HG03108 (cell line): Measurements from ENCODE around the gene DTD1.
A peak's percentile ranks its signal among the peaks of the same experiment; 100 is the strongest.
"Not testable (repeated sequence)": the region's sequence is repeated elsewhere in the genome, so short reads cannot be mapped to it uniquely, and the experiment has no call there.

Source experiments
- ATAC-seq: cut with Tn5 transposase; IDR thresholded peaks from one replicate; pipeline ENCODE4 v1.9.1; 2021; ENCODE audit warnings: moderate library complexity; ENCODE audit not compliant: unreplicated experiment

DTD1 gene

DNA sequence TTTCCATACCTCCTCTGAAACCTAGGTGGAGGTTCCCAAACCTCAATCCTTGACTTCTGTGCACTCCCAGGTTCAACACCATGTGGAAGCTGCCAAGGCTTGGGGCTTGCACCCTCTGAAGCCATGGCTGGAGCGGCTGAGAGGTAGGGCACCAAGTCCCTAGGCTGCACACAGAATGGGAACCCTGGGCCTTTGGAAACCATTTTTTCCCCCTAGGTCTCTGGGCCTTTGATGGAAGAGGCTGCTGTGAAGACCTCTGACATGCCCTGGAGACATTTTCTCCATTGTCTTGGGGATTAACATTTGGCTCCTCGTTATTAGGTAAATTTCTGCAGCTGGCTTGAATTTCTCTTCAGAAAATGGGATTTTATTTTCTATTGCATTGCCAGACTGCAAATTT, 199.2 kb downstream of the DTD1 start:
- not testable (repeated sequence) for ATAC-seq

DNA sequence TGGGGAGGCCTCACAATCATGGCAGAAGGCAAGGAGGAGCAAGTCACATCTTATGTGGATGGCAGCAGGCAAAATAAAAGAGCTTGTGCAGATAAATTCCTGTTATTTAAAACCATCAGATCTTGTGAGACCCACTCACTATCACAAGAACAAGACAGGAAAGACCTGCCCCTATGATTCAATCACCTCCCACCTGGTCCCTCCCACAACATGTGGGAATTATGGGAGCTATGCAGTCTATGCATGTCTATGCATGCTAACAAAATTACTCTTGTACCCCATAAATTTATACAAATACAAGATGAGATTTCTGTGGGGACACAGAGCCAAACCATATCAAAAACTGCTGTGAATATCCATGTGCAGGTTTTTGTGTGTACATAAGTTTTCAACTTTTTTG, 200.2 kb downstream of the DTD1 start:
- ATAC-seq: no peak

DNA sequence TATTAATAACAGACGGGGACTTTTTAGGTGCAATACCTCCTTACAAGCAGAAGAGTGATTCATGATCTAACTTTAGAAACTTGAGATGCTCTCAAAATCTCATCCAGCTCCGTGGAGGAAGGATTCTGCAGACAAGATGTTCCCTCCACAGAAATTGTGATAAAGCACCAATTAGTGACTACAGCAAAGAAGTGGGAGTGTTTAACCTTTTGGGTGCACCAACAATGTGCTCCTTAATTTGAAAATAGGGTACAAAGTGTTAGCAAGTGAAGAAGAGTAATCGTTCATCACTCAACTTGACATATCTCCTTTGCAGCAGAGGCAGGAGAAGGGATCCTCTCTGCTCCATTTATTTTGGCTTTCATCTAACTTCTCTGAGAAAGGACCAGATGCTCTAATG, 202.9 kb downstream of the DTD1 start:
- no peak for ATAC-seq

DNA sequence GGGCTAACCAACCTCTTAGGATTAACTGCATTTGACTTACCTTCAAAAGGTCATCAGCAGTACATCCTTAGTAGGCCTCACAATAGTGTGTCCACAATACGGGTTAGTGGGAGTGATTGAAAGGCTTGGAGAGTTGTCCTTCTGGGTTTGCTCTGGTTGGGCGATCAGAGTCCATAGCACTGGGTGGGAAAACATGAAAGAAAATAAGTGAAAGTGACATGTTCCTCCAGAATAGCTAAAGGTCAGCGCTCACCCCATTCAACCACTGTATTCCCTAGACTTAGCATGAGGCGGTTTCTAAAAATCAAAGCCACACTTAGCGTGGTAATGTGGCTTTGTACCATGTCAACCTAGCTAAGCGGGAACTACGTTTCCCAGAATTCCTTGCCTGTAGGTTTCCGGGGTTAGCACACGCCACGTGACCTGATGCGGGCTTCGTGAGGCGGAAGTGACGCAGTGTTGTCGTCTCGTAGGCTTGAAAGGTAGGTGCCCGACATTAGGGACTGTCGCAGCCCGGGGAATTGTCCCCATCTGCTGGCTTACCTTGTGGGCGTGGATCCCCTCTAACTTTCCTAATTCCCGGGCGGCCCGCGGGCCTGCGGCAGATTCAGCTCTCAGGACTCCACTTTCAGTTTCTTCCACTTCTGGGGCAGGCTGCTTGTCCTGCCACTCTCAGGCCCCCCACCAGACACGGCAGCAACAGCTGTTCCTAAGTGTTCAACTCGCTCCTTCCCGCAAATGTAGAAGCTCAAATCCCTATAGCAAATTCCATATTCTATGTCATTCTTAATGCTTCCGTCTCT, 206.0 kb downstream of the DTD1 start:
- peak; percentile 97 for ATAC-seq

DNA sequence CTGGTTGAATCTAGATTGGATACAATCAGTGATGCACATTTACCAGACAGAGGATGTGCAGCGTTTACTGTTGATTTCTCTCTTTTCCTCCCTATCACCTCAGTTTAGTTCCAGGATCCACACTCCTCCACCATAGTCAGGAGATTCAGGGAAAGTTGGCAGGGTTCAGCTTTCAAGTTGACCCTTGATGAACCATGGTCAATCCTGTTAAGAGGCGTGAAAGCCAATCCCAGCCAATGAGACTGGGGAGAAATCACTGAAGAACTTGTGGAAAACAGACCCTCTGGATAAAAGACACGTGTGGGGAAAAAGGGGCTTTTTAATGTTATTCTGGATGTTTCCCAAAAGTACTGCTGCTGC, 206.6 kb downstream of the DTD1 start:
- ATAC-seq: no peak

DNA sequence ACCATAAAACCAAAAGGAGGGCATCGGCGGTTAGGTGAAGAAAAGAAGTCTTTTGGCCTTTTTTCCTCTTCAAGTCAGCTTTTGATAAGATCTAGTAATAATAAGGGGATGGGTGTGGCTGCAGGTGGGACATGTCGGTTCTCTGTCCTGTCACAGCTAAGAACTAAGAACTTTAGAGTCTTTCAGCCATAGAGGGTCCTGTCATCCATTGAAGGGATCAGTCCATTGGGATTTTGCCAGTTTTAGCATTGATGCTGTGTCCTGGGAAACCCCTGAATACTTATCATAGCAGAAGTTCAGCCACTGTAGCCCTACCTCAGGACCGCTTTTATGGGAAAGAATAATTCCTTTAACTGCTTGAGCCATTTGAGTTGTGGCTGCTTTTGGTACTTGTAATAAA, 207.5 kb downstream of the DTD1 start:
- no peak for ATAC-seq

DNA sequence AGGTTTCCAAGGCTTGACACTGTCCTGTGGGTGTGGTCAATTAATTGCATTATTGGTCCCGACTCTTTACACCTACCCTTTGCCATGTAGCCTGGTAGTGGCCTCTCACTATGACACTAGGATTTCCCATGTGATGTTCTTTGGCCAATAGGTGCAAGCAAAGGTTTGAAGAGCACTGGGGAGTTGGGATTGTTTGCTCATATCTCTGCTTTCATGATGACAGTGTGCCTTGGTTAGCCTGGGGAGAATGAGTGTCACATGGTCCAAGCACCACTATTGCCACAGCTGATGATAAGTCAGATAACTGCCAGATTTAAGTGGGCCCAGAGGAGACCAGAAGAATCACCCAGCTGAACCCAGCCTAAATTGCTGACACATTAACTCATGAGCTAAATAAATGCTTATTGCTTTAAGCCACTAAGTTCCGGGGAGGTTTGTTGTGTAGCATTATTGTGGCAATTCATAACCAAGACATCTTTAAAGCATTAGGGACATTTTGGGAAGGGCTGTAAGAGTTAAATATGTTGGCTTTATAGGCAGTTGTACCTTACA, 208.5 kb downstream of the DTD1 start:
- no peak for ATAC-seq

DNA sequence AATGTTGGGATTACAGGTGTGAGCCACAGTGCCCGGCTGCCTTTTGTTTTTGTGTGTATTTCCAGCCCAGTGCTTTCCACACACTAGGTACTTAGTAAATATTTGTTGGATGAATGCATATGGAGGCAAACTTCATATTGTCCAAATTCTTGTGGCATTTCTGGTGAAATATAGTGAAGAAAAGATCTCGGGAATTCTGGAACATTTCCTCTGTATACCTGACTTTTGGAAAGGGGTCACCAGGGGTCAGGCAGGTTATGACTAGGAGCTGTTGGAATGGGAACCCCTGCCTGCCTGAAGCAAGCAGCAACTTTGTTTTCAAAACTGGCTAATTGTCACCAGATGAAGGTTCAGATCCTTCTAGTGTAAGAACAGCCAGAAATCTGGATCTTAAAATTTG, 213.7 kb downstream of the DTD1 start:
- no peak for ATAC-seq

DNA sequence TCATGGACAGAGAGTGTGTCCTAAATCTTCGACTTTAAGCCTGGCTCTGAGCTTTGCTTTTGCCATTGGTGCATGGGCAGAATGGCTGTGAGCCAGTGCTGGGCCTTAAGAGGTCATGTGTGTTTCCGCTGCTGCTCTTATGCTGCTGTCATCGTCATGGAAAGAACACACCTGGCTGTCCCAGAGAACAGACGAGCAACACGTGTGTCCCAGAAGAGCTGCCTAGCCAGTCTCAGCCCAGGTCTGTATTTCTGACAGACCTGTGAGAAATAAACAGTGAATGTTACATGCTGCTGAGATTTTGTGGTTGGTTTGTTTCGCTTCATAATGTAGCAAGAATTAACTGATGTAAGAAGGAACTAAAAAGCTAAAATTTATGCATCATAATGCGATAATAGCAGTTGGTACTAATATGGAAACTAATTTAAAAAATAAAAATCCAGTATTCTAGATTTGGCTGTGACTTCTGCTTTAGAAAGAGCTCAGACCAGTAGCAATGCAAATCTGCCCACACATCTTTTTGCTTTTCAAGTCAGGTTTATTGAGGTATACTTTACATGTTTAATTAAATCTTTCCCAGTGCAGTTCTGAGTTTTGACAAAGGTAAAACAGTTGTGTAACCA, 214.3 kb downstream of the DTD1 start:
- ATAC-seq: no peak

DNA sequence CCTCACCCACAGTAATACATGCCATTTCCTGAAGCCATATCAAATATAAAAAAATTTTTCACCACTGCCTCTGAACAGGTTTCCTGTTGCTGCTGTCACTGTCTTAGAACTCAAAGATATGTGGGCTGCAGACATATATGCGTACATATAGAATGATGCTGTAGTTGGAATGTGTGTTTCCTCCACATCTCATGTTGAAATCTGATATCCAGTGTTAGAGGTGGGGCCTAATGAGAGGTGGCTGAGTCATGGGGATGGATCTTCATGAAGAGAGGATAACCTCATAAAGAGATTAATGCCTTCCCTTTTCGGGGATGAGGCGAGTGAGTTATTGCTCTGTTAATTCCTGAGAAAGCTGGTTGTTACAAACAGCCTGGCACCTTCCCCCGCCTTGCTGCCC, 218.0 kb downstream of the DTD1 start:
- no peak for ATAC-seq

DNA sequence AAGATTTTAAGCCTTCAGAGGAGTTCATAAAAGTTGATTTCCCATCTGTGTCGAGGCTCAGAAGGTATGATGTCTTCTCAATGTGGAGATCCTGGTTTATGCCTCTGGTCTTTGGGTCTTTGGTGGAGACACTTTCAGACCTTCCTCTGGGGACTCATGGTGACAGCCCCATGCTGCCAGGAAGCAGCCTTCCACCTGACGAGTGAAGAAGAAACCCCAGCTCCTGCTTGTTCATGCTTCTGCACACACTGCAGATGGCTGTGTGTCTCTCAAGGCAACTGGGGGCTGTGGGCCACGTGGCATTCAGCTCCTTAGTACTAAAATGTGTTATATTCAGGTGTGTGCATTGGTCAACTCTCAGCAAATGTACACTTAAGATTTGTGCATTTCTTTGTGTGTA, 220.9 kb downstream of the DTD1 start:
- ATAC-seq: no peak

DNA sequence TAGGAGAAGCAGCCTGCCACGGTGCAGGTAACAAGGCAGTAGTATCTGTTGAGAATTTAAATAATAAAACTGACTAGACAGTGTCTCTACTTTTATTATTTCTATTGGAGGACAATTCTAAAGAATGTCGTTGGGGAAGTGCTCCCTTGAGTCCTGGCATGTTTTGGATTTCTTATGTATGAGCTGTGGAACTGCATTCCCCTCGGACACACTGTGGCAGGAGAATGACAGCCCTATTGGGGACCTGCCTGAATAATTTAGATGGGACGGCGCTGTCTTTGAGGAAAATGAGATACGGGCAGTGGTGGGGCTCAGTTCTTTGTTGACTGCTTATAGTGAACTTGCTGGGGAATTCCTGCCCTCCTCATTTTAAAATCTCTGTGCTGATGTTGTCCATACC, 223.3 kb downstream of the DTD1 start:
- ATAC-seq: no peak

DNA sequence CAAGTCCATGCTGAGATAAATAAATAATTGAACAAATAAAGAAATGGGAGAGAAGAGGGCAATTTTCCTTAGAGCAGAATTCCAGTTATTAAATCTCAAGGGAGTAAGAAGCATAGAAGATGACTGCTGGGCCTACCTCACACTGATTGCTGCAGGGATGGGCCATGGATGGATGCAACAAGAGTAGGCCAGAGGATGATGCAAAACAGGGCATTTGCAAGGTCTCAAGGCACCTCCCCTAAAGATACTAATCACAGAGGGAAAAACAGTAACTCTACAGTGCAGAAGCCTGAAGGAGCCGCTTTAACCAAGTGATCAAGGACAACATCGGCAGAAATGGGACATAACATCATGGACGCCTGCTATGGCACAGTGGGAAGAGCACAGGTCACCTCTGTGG, 224.1 kb downstream of the DTD1 start:
- no peak for ATAC-seq

DNA sequence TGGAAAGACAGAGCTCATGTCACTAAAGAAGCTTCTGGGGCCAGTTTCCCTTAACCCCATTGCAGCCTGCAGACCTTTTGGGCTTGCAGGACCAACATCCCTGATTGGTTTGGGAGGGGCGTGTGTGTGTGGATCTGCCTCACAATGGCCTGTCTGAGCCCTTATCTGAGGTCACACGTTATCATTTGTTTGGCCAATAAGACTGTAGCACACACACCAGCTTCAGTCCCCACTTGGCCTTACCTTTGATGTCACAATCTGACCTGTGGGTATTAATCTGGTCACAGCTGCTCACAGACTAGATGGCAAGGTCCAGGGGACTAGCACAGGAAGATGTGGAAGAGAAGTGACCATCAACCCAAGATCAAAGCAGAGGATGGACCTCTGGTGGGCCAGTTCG, 225.6 kb downstream of the DTD1 start, which contains the start of gene SCP2D1:
Gene SCP2D1 (plus strand): TSS at position 301 of the 400 bp plus-strand sequence. CDS start 33 bp downstream, at position 334.
- no peak for ATAC-seq

DNA sequence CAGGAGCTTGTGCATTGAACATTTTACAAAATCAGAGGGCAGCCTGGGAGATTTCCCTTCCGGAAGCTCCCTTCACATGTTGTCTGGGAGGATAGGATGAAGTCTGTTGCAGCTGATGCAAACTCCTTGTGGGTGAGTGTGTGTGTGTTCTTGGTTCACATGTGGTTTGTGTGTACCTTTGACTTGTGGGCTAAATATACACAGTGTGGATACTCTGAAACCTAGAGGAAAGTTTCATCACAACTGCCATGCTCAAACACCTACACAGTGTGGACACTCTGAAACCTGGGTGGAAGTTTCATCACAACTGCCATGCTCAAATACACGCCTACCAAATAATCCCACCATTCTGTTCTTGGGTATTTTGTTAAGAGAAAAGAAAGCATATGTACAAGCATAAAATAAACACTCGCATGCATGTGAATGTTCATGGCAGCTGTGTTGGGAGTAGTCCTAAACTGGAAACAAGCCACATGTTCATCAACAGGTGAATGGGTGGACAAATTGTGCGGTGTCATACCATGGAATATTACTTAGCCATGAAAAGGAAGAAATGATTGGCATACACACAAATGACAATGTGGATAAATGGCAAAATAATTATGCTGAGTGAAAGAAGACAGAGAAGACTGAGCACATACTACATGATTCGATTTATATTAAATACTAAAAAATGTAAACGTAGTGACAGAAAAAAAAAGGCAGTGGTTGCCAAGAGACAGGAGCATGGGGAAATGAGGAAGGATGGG, 227.5 kb downstream of the DTD1 start:
- no peak for ATAC-seq
